ENCODE data around the gene TNFAIP8L1.

DNA sequence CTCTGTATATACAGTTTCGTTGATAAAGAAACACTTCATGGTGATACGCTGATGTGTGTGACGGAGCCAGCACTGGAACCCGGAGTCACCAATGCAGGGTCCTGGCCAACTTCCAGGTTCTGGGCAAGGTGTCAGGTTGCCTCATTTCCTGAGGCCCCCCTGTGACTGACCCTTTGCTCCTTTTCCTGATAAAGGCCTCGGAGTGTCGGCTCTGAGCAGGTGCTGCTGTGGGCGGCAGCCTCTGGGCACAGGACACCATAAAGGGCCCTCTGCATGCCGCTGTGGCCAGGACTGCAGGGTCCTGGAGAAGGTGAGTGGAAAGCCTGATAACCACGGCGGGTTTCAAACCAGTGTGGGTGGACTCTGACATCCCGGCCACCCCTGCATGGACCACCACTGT, 48.1 kb downstream of the TNFAIP8L1 start:
- TF ChIP-seq SUZ12 (IDR thresholded peaks at IDR 0.05; ENCODE audit: extremely low read depth, insufficient read depth, insufficient read length) (no peak), YY1 (IDR thresholded peaks at IDR 0.05; ENCODE audit: insufficient read depth, insufficient read length) (no peak), ZNF274 (IDR thresholded peaks at IDR 0.05; ENCODE audit: low read depth, low read length) (no peak)
